ENCODE measurements around the gene PRDM1. TPM values are rescaled to one million over a fixed set of nuclear protein-coding genes. Genes with fewer than 3 reads are reported as not detected.

The PRDM1 gene
- total RNA-seq, 1 donor from 2014 or later, result 10.5 TPM

GRCh38 chr6:106142876-106143431, 56.8 kb downstream of the PRDM1 start:
- no peak overlapping the region for H3K27ac Mint-ChIP-seq (ENCODE audit: unreplicated experiment)
- H3K36me3 ChIP-seq (ENCODE audit: insufficient read depth, low read length), result no peaks in the 10 kb centered on the region
- H3K36me3 Mint-ChIP-seq (ENCODE audit: low read depth, unreplicated experiment), result no peaks in the 10 kb centered on the region
- H3K27me3 Mint-ChIP-seq (ENCODE audit: low read depth, unreplicated experiment), result peaks cover 8% of the 10 kb centered on the region
- TF ChIP-seq, protein P1, sequence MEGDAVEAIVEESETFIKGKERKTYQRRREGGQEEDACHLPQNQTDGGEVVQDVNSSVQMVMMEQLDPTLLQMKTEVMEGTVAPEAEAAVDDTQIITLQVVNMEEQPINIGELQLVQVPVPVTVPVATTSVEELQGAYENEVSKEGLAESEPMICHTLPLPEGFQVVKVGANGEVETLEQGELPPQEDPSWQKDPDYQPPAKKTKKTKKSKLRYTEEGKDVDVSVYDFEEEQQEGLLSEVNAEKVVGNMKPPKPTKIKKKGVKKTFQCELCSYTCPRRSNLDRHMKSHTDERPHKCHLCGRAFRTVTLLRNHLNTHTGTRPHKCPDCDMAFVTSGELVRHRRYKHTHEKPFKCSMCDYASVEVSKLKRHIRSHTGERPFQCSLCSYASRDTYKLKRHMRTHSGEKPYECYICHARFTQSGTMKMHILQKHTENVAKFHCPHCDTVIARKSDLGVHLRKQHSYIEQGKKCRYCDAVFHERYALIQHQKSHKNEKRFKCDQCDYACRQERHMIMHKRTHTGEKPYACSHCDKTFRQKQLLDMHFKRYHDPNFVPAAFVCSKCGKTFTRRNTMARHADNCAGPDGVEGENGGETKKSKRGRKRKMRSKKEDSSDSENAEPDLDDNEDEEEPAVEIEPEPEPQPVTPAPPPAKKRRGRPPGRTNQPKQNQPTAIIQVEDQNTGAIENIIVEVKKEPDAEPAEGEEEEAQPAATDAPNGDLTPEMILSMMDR (IDR thresholded peaks at IDR 0.05; ENCODE audit: insufficient read depth, low read depth, low read length), result no peak
- TF ChIP-seq EZH2 (IDR thresholded peaks at IDR 0.05; ENCODE audit: insufficient read depth, low read length), result no peak
- DNase-seq (ENCODE audit: low read depth), result no peak
- peaks cover 4% of the 10 kb centered on the region for H3K9me3 Mint-ChIP-seq (ENCODE audit: unreplicated experiment)
- no peak overlapping the region for H3K4me2 ChIP-seq (ENCODE audit: low read length)
- peaks cover 21% of the 10 kb centered on the region for H3K4me1 ChIP-seq (ENCODE audit: insufficient read depth, low read length)
- no peaks in the 10 kb centered on the region for H3K9me3 ChIP-seq (ENCODE audit: insufficient read depth, low read depth, low read length)
- no peak overlapping the region for H3K27ac ChIP-seq (ENCODE audit: low read depth, low read length)
- peaks cover 18% of the 10 kb centered on the region for H3K4me1 Mint-ChIP-seq (ENCODE audit: low read depth, unreplicated experiment)
- no peak overlapping the region for H2AFZ ChIP-seq (ENCODE audit: low read depth, low read length)
- H3K27me3 ChIP-seq (ENCODE audit: insufficient read depth, low read length), result peaks cover 3% of the 10 kb centered on the region
- no peak overlapping the region for H3K4me3 Mint-ChIP-seq (ENCODE audit: unreplicated experiment)
- no peak overlapping the region for H3K4me3 ChIP-seq (ENCODE audit: insufficient read depth, low read depth, low read length)
- H3K79me2 ChIP-seq (ENCODE audit: insufficient read depth, low read length), result no peaks in the 10 kb centered on the region
- no peak for FAIRE-seq
- no peak overlapping the region for H3K9ac ChIP-seq (ENCODE audit: low read length)
- no peaks in the 10 kb centered on the region for H4K20me1 ChIP-seq (ENCODE audit: insufficient read depth, low read length)

DNA sequence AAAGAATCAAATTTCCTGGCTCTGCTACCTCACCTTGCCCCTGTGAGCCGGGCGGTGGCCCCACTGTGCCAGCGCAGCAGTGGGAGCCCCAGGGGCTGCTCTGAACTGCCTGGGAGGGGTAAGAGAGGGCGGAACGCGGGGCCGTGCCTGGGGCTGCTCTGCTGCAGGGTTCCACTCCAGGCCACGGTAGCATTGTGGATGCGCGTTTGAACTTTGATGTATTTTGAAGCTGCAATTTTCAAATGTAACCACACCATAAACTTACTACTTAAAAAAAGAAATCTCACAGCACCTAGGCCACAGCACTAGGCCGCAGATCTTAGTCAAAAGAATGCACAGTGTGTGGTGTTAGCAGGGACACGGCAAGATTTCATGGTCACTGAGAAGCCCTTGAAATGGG, 57.5 kb downstream of the PRDM1 start:
- peaks cover 18% of the 10 kb centered on the region for H3K4me1 Mint-ChIP-seq (ENCODE audit: low read depth, unreplicated experiment)
- TF ChIP-seq, protein P1 (IDR thresholded peaks at IDR 0.05; ENCODE audit: insufficient read depth, low read depth, low read length), result no peak
- TF ChIP-seq EZH2 (IDR thresholded peaks at IDR 0.05; ENCODE audit: insufficient read depth, low read length), result no peak
- H3K27ac Mint-ChIP-seq (ENCODE audit: unreplicated experiment), result no peak overlapping the region
- no peak overlapping the region for H3K4me3 Mint-ChIP-seq (ENCODE audit: unreplicated experiment)
- FAIRE-seq (no peak), DNase-seq (ENCODE audit: low read depth) (no peak)
- H3K27me3 Mint-ChIP-seq (ENCODE audit: low read depth, unreplicated experiment), result peaks cover 8% of the 10 kb centered on the region
- peaks cover 4% of the 10 kb centered on the region for H3K9me3 Mint-ChIP-seq (ENCODE audit: unreplicated experiment)
- peaks cover 3% of the 10 kb centered on the region for H3K27me3 ChIP-seq (ENCODE audit: insufficient read depth, low read length)
- H3K27ac ChIP-seq (ENCODE audit: low read depth, low read length), result no peak overlapping the region
- H3K36me3 Mint-ChIP-seq (ENCODE audit: low read depth, unreplicated experiment), result no peaks in the 10 kb centered on the region
- H3K79me2 ChIP-seq (ENCODE audit: insufficient read depth, low read length), result no peaks in the 10 kb centered on the region
- H3K9me3 ChIP-seq (ENCODE audit: insufficient read depth, low read depth, low read length), result no peaks in the 10 kb centered on the region
- H3K4me2 ChIP-seq (ENCODE audit: low read length), result no peak overlapping the region
- peaks cover 21% of the 10 kb centered on the region for H3K4me1 ChIP-seq (ENCODE audit: insufficient read depth, low read length)
- no peak overlapping the region for H2AFZ ChIP-seq (ENCODE audit: low read depth, low read length)
- H4K20me1 ChIP-seq (ENCODE audit: insufficient read depth, low read length), result no peaks in the 10 kb centered on the region
- H3K4me3 ChIP-seq (ENCODE audit: insufficient read depth, low read depth, low read length), result no peak overlapping the region
- H3K36me3 ChIP-seq (ENCODE audit: insufficient read depth, low read length), result no peaks in the 10 kb centered on the region
- H3K9ac ChIP-seq (ENCODE audit: low read length), result no peak overlapping the region

DNA sequence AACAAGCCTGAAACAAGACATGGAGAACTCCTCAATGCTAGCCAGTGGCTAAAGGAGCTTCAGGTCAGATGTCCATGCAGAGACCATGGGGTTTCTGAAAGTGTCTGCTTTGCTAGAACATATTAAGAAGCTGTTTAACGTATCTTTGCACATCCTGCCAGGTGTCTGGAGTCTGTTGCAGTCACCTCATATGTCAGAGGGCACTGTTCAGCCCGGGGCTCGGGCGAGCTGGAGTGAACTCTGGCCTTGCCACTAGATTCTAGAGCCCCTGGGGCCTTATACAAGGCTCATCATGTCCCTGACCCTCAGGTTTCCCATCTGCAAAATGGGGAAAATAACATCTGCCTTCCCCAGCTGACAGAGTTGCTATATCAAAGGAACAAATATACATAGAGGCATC, 59.0 kb downstream of the PRDM1 start:
- Histone ChIP-seq H2AFZ (ENCODE audit: low read depth, low read length) (no peak overlapping the region), H3K9me3 (ENCODE audit: insufficient read depth, low read depth, low read length) (no peaks in the 10 kb centered on the region), H4K20me1 (ENCODE audit: insufficient read depth, low read length) (no peaks in the 10 kb centered on the region), H3K4me1 (ENCODE audit: insufficient read depth, low read length) (peaks cover 21% of the 10 kb centered on the region), H3K9ac (ENCODE audit: low read length) (no peak overlapping the region), H3K4me3 (ENCODE audit: insufficient read depth, low read depth, low read length) (no peak overlapping the region), H3K27me3 (ENCODE audit: insufficient read depth, low read length) (peaks cover 3% of the 10 kb centered on the region), H3K4me2 (ENCODE audit: low read length) (no peak overlapping the region), H3K36me3 (ENCODE audit: insufficient read depth, low read length) (no peaks in the 10 kb centered on the region), H3K27ac (ENCODE audit: low read depth, low read length) (no peak overlapping the region), H3K79me2 (ENCODE audit: insufficient read depth, low read length) (no peaks in the 10 kb centered on the region)
- TF ChIP-seq EZH2 (IDR thresholded peaks at IDR 0.05; ENCODE audit: insufficient read depth, low read length), result no peak
- TF ChIP-seq, protein P1 (IDR thresholded peaks at IDR 0.05; ENCODE audit: insufficient read depth, low read depth, low read length), result no peak
- Mint-ChIP-seq H3K36me3 (ENCODE audit: low read depth, unreplicated experiment) (no peaks in the 10 kb centered on the region), H3K9me3 (ENCODE audit: unreplicated experiment) (peaks cover 4% of the 10 kb centered on the region), H3K4me1 (ENCODE audit: low read depth, unreplicated experiment) (peaks cover 18% of the 10 kb centered on the region), H3K27ac (ENCODE audit: unreplicated experiment) (no peak overlapping the region), H3K27me3 (ENCODE audit: low read depth, unreplicated experiment) (peaks cover 12% of the 10 kb centered on the region), H3K4me3 (ENCODE audit: unreplicated experiment) (no peak overlapping the region)
- no peak for FAIRE-seq
- no peak for DNase-seq (ENCODE audit: low read depth)
